GM12878 (cell line): ENCODE measurements around the gene AP1G2. TPM values are rescaled to one million over a fixed set of nuclear protein-coding genes. Genes with fewer than 3 reads are reported as not detected.

Experiments used
- ATAC-seq: fragments of 200-7000 bp; cut with Tn5 transposase; 3 replicates; pipeline ENCODE4 v1.9.1; 2020; ENCODE audit warnings: mild to moderate bottlenecking, moderate library complexity
- BruUV-seq: library from RNA; stranded (reverse); fragments of 400-500 nt; replicated peaks from 2 replicates; lab custom pipeline; 2021; lab: Mats Ljungman, UMichigan
- CTCF ChIA-PET: fragments of 300-600 bp; sonication (Branson Sonifier 250); formaldehyde crosslinking; extraction: SDS; loops from one replicate; lab custom pipeline; 2021; ENCODE audit warnings: inconsistent platforms; lab: Yijun Ruan, JAX
- POLR2A ChIA-PET: fragments of 350-600 bp; formaldehyde crosslinking; extraction: SDS; loops from one replicate; lab custom pipeline; 2021; ENCODE audit warnings: inconsistent platforms; lab: Charles Lee
- RAD21 ChIA-PET: fragments of 300-600 bp; sonication (Branson Sonifier 250); formaldehyde crosslinking; loops from one replicate; lab custom pipeline; 2023; ENCODE audit warnings: antibody characterized with exemption; ENCODE audit not compliant: unreplicated experiment; lab: Charles Lee
- SMC1A ChIA-PET: fragments of 300-600 bp; sonication (Branson Sonifier 250); formaldehyde crosslinking; loops from one replicate; lab custom pipeline; 2023; ENCODE audit not compliant: unreplicated experiment, uncharacterized antibody; lab: Charles Lee
- DNase-seq: peaks from one replicate; pipeline ENCODE4 v3.0.0-alpha.2; 2011; ENCODE audit warnings: low read depth, low spot score
- FAIRE-seq: peaks from 3 replicates; lab custom pipeline; 2011; peaks lifted over from hg19 to GRCh38; lab: Jason Lieb, UNC
- H2AFZ ChIP-seq: 2 replicates; pipeline ENCODE4 v1.6.0; 2011; ENCODE audit warnings: low read depth, low read length, control low read depth; ENCODE audit not compliant: control insufficient read depth
- H3K27ac ChIP-seq: 2 replicates; pipeline ENCODE4 v1.5.1; 2011; ENCODE audit warnings: control low read depth; ENCODE audit not compliant: control insufficient read depth, insufficient read depth
- H3K27me3 ChIP-seq, 2 experiments: replicated peaks in 1 of 2; 2 replicates each; pipeline versions ENCODE4 v1.6.0 to v1.6.1; 2011; ENCODE audit warnings: low read length in 1 of 2; ENCODE audit not compliant: control insufficient read depth in 2 of 2, insufficient read depth in 2 of 2
- H3K36me3 ChIP-seq, 2 experiments: 2 replicates each; pipeline ENCODE4 v1.5.1; 2011; ENCODE audit warnings: low read length in 1 of 2; ENCODE audit not compliant: control insufficient read depth in 2 of 2, insufficient read depth in 2 of 2
- H3K4me1 ChIP-seq: 2 replicates; pipeline ENCODE4 v1.6.1; 2011; ENCODE audit warnings: mild to moderate bottlenecking, low read length, moderate library complexity, mixed read lengths; ENCODE audit not compliant: control insufficient read depth, insufficient read depth
- H3K4me2 ChIP-seq: 2 replicates; pipeline ENCODE4 v1.6.0; 2011; ENCODE audit warnings: control low read depth; ENCODE audit not compliant: control insufficient read depth, insufficient read depth
- H3K4me3 ChIP-seq: fragments of 200-600 bp; sonication (generic); 2 replicates; pipeline ENCODE4 v1.5.1; 2016
- H3K79me2 ChIP-seq: 2 replicates; pipeline ENCODE4 v1.6.0; 2011; ENCODE audit warnings: low read length; ENCODE audit not compliant: control insufficient read depth, insufficient read depth
- H3K9ac ChIP-seq: 2 replicates; pipeline ENCODE4 v1.8.0; 2011; ENCODE audit warnings: low read length, control low read depth, mixed read lengths; ENCODE audit not compliant: control insufficient read depth, insufficient read depth
- H3K9me3 ChIP-seq: replicated peaks from 3 replicates; pipeline ENCODE4 v1.5.1; 2011; ENCODE audit warnings: mild to moderate bottlenecking, low read length; ENCODE audit not compliant: control insufficient read depth, insufficient read depth
- H4K20me1 ChIP-seq: 2 replicates; pipeline ENCODE4 v1.6.0; 2011; ENCODE audit not compliant: control insufficient read depth, insufficient read depth
- BMI1 ChIP-seq: fragments of 450-650 bp; IDR thresholded peaks from 2 replicates; pipeline ENCODE4 v1.6.1; 2016; ENCODE audit warnings: mild to moderate bottlenecking, moderate library complexity, borderline replicate concordance
- CREM ChIP-seq: IDR thresholded peaks from 2 replicates; pipeline ENCODE4 v1.6.1; 2014; ENCODE audit warnings: antibody characterized with exemption, low read depth
- HDGF ChIP-seq: fragments of 450-650 bp; IDR thresholded peaks from 2 replicates; pipeline ENCODE4 v1.6.1; 2016; ENCODE audit warnings: antibody characterized with exemption
- NR2F1 ChIP-seq: fragments of 450-650 bp; conservative IDR thresholded peaks from 2 replicates; pipeline ENCODE4 v1.6.1; 2017; ENCODE audit warnings: mild to moderate bottlenecking
- STAT3 ChIP-seq: IDR thresholded peaks from 2 replicates; pipeline ENCODE4 v1.6.1; 2011; ENCODE audit warnings: low read depth, low read length, improper control_type of control experiment
- WGBS: methylation state at CpG from one replicate; pipeline ENCODE4 v1.1.6; 2016; ENCODE audit warnings: low lambda C conversion rate; ENCODE audit not compliant: insufficient replicate concordance, insufficient coverage; ENCODE audit errors: missing lambda C conversion rate; 5-methylcytosine and 5-hydroxymethylcytosine counted together
- in situ Hi-C: fragments of 300-500 bp; cut with MboI; formaldehyde crosslinking; loops from 9 replicates; pipeline ENCODE4 v1.14.3; 2018; ENCODE audit warnings: mixed read lengths
- intact Hi-C: fragments of 100-400 bp; cut with micrococcal nuclease; formaldehyde crosslinking; loops from one replicate; pipeline ENCODE4 v1.14.2; 2022; ENCODE audit not compliant: unreplicated experiment
- polyA plus RNA-seq, 11 experiments: library from polyadenylated mRNA; depleted of rRNA in 4 of 11; unstranded in 6 of 11; stranded (reverse) in 5 of 11; fragments of >200 nt; fragmentation: Nextera tagmentation in 4 of 11; fragmentation: Illumina TruSeq in 1 of 11; extraction: Ambion mirVana in 4 of 11; extraction: Trizol in 1 of 11; gene quantifications; 1 replicate in 1 of 11; 2 replicates in 10 of 11; pipeline versions ENCODE4 v1.2.1 to v1.2.3, GENCODE V29; 2011 to 2016; ENCODE audit warnings: inconsistent platforms in 2 of 11, missing spikeins in 2 of 11, low read depth in 1 of 11
- total RNA-seq, 4 experiments: library from RNA; depleted of rRNA in 3 of 4; stranded (reverse); fragments of >200 nt in 3 of 4; fragmentation: Illumina TruSeq in 1 of 4; extraction: Trizol in 1 of 4; gene quantifications; 2 replicates each; pipeline versions ENCODE4 v1.2.1 to v1.2.3, GENCODE V29; 2013 to 2021
- TF ChIP-seq, protein P1 (sequence below): fragments of 450-650 bp; IDR thresholded peaks from 2 replicates; pipeline ENCODE4 v1.6.1; 2018; ENCODE audit warnings: mild to moderate bottlenecking, low read depth, moderate library complexity; ENCODE audit not compliant: partially characterized antibody
- TF ChIP-seq, protein P2 (sequence below): fragments of 450-650 bp; IDR thresholded peaks from 2 replicates; pipeline ENCODE4 v1.6.1; 2017; ENCODE audit warnings: mild to moderate bottlenecking, moderate library complexity
- TF ChIP-seq, protein P3 (sequence below): fragments of 450-650 bp; formaldehyde crosslinking; IDR thresholded peaks from 2 replicates; pipeline ENCODE4 v1.5.0; 2022; ENCODE audit warnings: mild to moderate bottlenecking, missing genetic modification characterization

AP1G2 gene
- total and polyA plus RNA-seq, 10 of the 15 experiments (the other 5 are each of a cell fraction or from before 2014, with no cell fraction given): 41.5 to 146 (median 103) TPM

DNA sequence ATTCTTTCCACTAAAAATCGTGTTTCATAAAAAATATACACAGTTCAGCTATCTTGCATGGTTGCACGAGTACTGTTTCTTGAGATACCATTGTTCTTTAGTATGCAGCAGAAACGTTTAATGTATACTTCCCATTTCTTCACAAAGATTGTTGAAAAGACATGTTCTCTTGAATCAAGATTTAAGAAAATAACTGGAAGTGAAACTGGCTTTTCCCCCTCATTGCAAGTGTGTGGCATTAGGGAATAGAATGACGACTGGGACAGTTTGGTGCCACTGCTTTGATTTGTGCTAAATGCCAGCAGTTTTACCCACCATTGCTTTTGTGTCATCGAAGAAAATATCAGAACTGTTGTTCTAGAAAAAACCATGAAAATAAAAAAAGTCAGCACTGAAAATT is 48.3 kb upstream of the AP1G2 start (continued):
- TF ChIP-seq, protein P1, sequence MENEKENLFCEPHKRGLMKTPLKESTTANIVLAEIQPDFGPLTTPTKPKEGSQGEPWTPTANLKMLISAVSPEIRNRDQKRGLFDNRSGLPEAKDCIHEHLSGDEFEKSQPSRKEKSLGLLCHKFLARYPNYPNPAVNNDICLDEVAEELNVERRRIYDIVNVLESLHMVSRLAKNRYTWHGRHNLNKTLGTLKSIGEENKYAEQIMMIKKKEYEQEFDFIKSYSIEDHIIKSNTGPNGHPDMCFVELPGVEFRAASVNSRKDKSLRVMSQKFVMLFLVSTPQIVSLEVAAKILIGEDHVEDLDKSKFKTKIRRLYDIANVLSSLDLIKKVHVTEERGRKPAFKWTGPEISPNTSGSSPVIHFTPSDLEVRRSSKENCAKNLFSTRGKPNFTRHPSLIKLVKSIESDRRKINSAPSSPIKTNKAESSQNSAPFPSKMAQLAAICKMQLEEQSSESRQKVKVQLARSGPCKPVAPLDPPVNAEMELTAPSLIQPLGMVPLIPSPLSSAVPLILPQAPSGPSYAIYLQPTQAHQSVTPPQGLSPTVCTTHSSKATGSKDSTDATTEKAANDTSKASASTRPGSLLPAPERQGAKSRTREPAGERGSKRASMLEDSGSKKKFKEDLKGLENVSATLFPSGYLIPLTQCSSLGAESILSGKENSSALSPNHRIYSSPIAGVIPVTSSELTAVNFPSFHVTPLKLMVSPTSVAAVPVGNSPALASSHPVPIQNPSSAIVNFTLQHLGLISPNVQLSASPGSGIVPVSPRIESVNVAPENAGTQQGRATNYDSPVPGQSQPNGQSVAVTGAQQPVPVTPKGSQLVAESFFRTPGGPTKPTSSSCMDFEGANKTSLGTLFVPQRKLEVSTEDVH: no peak
- no peak for TF ChIP-seq STAT3
- no peak for TF ChIP-seq CREM
- TF ChIP-seq HDGF: no peak
- TF ChIP-seq, protein P2, sequence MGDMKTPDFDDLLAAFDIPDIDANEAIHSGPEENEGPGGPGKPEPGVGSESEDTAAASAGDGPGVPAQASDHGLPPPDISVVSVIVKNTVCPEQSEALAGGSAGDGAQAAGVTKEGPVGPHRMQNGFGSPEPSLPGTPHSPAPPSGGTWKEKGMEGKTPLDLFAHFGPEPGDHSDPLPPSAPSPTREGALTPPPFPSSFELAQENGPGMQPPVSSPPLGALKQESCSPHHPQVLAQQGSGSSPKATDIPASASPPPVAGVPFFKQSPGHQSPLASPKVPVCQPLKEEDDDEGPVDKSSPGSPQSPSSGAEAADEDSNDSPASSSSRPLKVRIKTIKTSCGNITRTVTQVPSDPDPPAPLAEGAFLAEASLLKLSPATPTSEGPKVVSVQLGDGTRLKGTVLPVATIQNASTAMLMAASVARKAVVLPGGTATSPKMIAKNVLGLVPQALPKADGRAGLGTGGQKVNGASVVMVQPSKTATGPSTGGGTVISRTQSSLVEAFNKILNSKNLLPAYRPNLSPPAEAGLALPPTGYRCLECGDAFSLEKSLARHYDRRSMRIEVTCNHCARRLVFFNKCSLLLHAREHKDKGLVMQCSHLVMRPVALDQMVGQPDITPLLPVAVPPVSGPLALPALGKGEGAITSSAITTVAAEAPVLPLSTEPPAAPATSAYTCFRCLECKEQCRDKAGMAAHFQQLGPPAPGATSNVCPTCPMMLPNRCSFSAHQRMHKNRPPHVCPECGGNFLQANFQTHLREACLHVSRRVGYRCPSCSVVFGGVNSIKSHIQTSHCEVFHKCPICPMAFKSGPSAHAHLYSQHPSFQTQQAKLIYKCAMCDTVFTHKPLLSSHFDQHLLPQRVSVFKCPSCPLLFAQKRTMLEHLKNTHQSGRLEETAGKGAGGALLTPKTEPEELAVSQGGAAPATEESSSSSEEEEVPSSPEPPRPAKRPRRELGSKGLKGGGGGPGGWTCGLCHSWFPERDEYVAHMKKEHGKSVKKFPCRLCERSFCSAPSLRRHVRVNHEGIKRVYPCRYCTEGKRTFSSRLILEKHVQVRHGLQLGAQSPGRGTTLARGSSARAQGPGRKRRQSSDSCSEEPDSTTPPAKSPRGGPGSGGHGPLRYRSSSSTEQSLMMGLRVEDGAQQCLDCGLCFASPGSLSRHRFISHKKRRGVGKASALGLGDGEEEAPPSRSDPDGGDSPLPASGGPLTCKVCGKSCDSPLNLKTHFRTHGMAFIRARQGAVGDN: no peak

DNA sequence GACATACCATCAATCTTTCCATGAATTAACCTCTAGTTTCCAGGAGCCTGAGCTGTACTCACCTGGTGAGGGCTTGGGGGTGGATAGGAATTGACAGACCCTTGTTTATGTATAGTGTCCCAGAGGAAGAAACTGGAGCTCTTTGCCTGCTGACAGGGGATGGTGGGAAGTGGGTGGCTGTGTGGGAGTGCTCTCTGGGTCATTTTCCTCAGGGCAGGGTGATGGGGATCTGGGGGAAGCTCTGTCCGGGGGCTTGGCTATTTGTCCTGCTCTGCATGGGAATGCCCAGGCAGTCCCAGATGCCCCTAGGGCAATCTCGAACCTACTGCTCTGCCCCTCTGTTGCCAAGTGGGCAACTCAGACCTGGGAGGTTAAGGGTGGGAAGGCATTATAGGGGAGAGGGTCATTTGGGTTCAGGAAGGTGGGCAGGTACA is 46.8 kb upstream of the AP1G2 start:
- Histone ChIP-seq H3K4me3 (no peak overlapping the region), H3K27me3 (no peaks in the 10 kb centered on the region)
- CTCF ChIA-PET: interaction anchor here (2.4 to 6.3 kb wide), 2 partner anchors 18 to 26 kb away, joined by 10 to 67 read pairs; no protein-coding TSS in a partner anchor
- in situ Hi-C loops: no loop called here
- no peak for DNase-seq
- TF ChIP-seq, protein P3, sequence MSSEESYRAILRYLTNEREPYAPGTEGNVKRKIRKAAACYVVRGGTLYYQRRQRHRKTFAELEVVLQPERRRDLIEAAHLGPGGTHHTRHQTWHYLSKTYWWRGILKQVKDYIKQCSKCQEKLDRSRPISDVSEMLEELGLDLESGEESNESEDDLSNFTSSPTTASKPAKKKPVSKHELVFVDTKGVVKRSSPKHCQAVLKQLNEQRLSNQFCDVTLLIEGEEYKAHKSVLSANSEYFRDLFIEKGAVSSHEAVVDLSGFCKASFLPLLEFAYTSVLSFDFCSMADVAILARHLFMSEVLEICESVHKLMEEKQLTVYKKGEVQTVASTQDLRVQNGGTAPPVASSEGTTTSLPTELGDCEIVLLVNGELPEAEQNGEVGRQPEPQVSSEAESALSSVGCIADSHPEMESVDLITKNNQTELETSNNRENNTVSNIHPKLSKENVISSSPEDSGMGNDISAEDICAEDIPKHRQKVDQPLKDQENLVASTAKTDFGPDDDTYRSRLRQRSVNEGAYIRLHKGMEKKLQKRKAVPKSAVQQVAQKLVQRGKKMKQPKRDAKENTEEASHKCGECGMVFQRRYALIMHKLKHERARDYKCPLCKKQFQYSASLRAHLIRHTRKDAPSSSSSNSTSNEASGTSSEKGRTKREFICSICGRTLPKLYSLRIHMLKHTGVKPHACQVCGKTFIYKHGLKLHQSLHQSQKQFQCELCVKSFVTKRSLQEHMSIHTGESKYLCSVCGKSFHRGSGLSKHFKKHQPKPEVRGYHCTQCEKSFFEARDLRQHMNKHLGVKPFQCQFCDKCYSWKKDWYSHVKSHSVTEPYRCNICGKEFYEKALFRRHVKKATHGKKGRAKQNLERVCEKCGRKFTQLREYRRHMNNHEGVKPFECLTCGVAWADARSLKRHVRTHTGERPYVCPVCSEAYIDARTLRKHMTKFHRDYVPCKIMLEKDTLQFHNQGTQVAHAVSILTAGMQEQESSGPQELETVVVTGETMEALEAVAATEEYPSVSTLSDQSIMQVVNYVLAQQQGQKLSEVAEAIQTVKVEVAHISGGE (CRISPR knock-in tag): no peak
- TF ChIP-seq BMI1: no peak
- TF ChIP-seq NR2F1: no peak
- TF ChIP-seq, all 136 proteins: peak for 0
- WGBS: 50% methylated on average over 2 of the region's 2 CpGs
- Histone ChIP-seq H3K36me3 (no peaks in the 10 kb centered on the region), H2AFZ (no peak overlapping the region), H3K9me3 (peaks cover 3% of the 10 kb centered on the region; the same call in 2 of the 3 replicates), H4K20me1 (no peaks in the 10 kb centered on the region), H3K9ac (no peak overlapping the region; the same call in 1 of the 2 replicates), H3K4me2 (no peak overlapping the region), H3K4me1 (no peaks in the 10 kb centered on the region), H3K79me2 (no peaks in the 10 kb centered on the region), H3K27ac (no peak overlapping the region)
- ChIA-PET SMC1A (interaction anchor here (3.2 kb wide), 1 partner anchor 17 kb away, joined by 22 read pairs; no protein-coding TSS in a partner anchor), RAD21 (no interaction called here), POLR2A (no interaction called here)
- FAIRE-seq (no peak), ATAC-seq (no peak)
- intact Hi-C loops: no loop called here
- no TSS peak for BruUV-seq
